Articular chondrocyte of knee joint (primary cell): ENCODE data around the gene NRCAM. TPM values are rescaled to one million over a fixed set of nuclear protein-coding genes. Genes with fewer than 3 reads are reported as not detected.

Experiments used
- total RNA-seq: library from RNA; depleted of rRNA; stranded (reverse); fragments of >200 nt; gene quantifications from 2 replicates; pipeline ENCODE4 v1.2.3, GENCODE V29; 2012

Gene NRCAM
- total RNA-seq: 0.13 and 0.65 TPM in 2 replicates

GRCh38 chr7:108455998-108456677 is at the start of gene NRCAM:
Gene NRCAM (minus strand): TSS chr7:108456436. CDS start chr7:108240064, 216,372 bp downstream.

GRCh38 chr7:108130261-108130660 is 326.0 kb downstream of the NRCAM start, which contains the start of gene LAMB4:
Gene LAMB4 (minus strand): TSS chr7:108130361. CDS start chr7:108123164, 7,197 bp downstream.

Other genes starting within 250 kb of the NRCAM start
- gene PNPLA8, start 69.7 kb upstream of the NRCAM start, total RNA-seq: 41.0 and 42.1 TPM in 2 replicates
- gene THAP5, start 113.3 kb upstream of the NRCAM start, total RNA-seq: 41.3 and 42.1 TPM in 2 replicates
- 28.2 and 43.5 TPM in 2 replicates for gene DNAJB9, start 113.4 kb upstream of the NRCAM start, total RNA-seq